ENCODE data around the gene PAQR7.
"Not testable (repeated sequence)": the region's sequence is repeated elsewhere in the genome, so short reads cannot be mapped to it uniquely, and the experiment has no call there.

PAQR7 gene

GRCh38 chr1:25854554-25854953 lies 21.0 kb downstream of the PAQR7 start:
- no peak overlapping the region for H3K4me3 ChIP-seq (ENCODE audit: low read depth, low read length)
- no peak for DNase-seq (ENCODE audit: low read depth)
- TF ChIP-seq CTCF (IDR thresholded peaks at IDR 0.05; ENCODE audit: insufficient read depth, low read depth, low read length, missing control alignments): no peak

GRCh38 chr1:25848531-25848930 lies 27.0 kb downstream of the PAQR7 start:
- no peak for TF ChIP-seq CTCF (IDR thresholded peaks at IDR 0.05; ENCODE audit: insufficient read depth, low read depth, low read length, missing control alignments)
- DNase-seq (ENCODE audit: low read depth): no peak
- no peak overlapping the region for H3K4me3 ChIP-seq (ENCODE audit: low read depth, low read length)

- DNase-seq (ENCODE audit: low read depth): no peak
- no peak overlapping the region for H3K4me3 ChIP-seq (ENCODE audit: low read depth, low read length)
- no peak for TF ChIP-seq CTCF (IDR thresholded peaks at IDR 0.05; ENCODE audit: insufficient read depth, low read depth, low read length, missing control alignments)
These were observed 27.6 kb downstream of the PAQR7 start for GRCh38 chr1:25847929-25848328.

- no peak overlapping the region for H3K4me3 ChIP-seq (ENCODE audit: low read depth, low read length)
- TF ChIP-seq CTCF (IDR thresholded peaks at IDR 0.05; ENCODE audit: insufficient read depth, low read depth, low read length, missing control alignments): no peak
- DNase-seq (ENCODE audit: low read depth): no peak
These were observed 29.8 kb downstream of the PAQR7 start for GRCh38 chr1:25845664-25846063.

GRCh38 chr1:25844536-25845337 lies 30.8 kb downstream of the PAQR7 start:
- no peak for TF ChIP-seq CTCF (IDR thresholded peaks at IDR 0.05; ENCODE audit: insufficient read depth, low read depth, low read length, missing control alignments)
- no peak overlapping the region for H3K4me3 ChIP-seq (ENCODE audit: low read depth, low read length)
- DNase-seq (ENCODE audit: low read depth): no peak

GRCh38 chr1:25843483-25843882 lies 32.0 kb downstream of the PAQR7 start:
- TF ChIP-seq CTCF (IDR thresholded peaks at IDR 0.05; ENCODE audit: insufficient read depth, low read depth, low read length, missing control alignments): no peak
- DNase-seq (ENCODE audit: low read depth): no peak
- no peak overlapping the region for H3K4me3 ChIP-seq (ENCODE audit: low read depth, low read length)

GRCh38 chr1:25839808-25840207 lies 35.7 kb downstream of the PAQR7 start:
- not testable (repeated sequence) for DNase-seq (ENCODE audit: low read depth); H3K4me3 ChIP-seq (ENCODE audit: low read depth, low read length)

Measured in GM12865 (cell line).